ENCODE results near the gene TOP2B.

The TOP2B gene

GRCh38 chr3:25603703-25604102 is 61.0 kb downstream of the TOP2B start:
- Histone ChIP-seq H3K27ac (ENCODE audit: low read length, poor library complexity, severe bottlenecking) (peak overlapping the region; percentile 10), H3K4me3 (ENCODE audit: insufficient read depth in 1 of 2, low read depth in 1 of 2, low read length in 2 of 2) (no peak overlapping the region), H2BK15ac (ENCODE audit: low read depth, poor library complexity, severe bottlenecking) (no peak overlapping the region), H3K79me1 (replicated peaks; ENCODE audit: low read length, poor library complexity, severe bottlenecking) (peaks cover 10% of the 10 kb centered on the region), H3K9me3 (ENCODE audit: control insufficient read depth, low read length) (no peaks in the 10 kb centered on the region), H3K18ac (ENCODE audit: low read depth in 1 of 2, low read length in 2 of 2) (peak overlapping the region in 1 of 2 experiments; percentile 21), H2AFZ (ENCODE audit: low read depth, low read length) (no peak overlapping the region), H3K23ac (ENCODE audit: low read length in 2 of 2) (no peak overlapping the region), H3K27me3 (ENCODE audit: control insufficient read depth in 1 of 2, insufficient read depth in 1 of 2, low read length in 2 of 2) (no peaks in the 10 kb centered on the region), H2BK5ac (ENCODE audit: low read depth, low read length, poor library complexity, severe bottlenecking) (no peak overlapping the region), H2AK5ac (ENCODE audit: low read length, severe bottlenecking) (no peak overlapping the region), H4K91ac (ENCODE audit: low read length) (no peak overlapping the region), H3K9ac (ENCODE audit: low read length) (no peak overlapping the region), H3K4me1 (ENCODE audit: control insufficient read depth, insufficient read depth, low read depth, low read length) (no peaks in the 10 kb centered on the region), H2BK120ac (ENCODE audit: low read depth, low read length) (no peak overlapping the region), H3K36me3 (ENCODE audit: control insufficient read depth in 1 of 2, insufficient read depth in 2 of 2, low read depth in 1 of 2, low read length in 2 of 2) (peaks cover 8 to 76% of the 10 kb centered on the region in 2 experiments), H3K14ac (ENCODE audit: low read length in 2 of 2) (no peak overlapping the region), H3K4me2 (ENCODE audit: low read length, poor library complexity, severe bottlenecking) (no peak overlapping the region), H2BK12ac (ENCODE audit: low read length in 2 of 2) (no peak overlapping the region), H3K4ac (ENCODE audit: low read depth in 1 of 2, low read length in 2 of 2) (no peak overlapping the region), H4K8ac (ENCODE audit: low read length) (no peak overlapping the region)
- DNase-seq, result peak; percentile 89
- 20% methylated on average over 1 of the region's 1 CpG for WGBS

DNA sequence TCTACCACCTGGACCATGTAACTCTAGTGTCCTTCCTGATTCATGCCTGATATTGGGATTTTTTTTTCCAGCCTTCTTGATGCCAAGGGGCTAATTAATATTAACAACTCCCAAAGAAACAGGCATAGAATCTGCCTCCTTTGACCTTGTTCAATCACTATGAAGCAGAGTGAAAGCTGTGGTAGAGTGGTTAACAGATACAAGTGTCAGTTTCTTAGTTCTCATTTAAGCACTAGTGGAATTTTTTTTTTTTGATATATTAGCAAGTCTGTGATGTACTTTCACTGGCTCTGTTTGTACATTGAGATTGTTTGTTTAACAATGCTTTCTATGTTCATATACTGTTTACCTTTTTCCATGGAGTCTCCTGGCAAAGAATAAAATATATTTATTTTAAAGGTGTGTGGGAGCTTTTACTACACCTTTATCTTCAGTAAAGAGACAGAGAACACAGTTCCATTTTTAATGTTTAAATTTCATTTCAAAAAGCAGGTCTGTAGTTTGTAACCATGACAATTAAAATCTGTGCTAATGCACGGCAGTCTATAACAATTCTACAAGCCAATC is 67.1 kb downstream of the TOP2B start:
- Histone ChIP-seq H3K4ac (ENCODE audit: low read depth in 1 of 2, low read length in 2 of 2) (no peak overlapping the region), H3K9ac (ENCODE audit: low read length) (no peak overlapping the region), H3K23ac (ENCODE audit: low read length in 2 of 2) (no peak overlapping the region), H2AFZ (ENCODE audit: low read depth, low read length) (no peak overlapping the region), H3K27me3 (ENCODE audit: control insufficient read depth in 1 of 2, insufficient read depth in 1 of 2, low read length in 2 of 2) (no peaks in the 10 kb centered on the region), H2BK5ac (ENCODE audit: low read depth, low read length, poor library complexity, severe bottlenecking) (no peak overlapping the region), H4K91ac (ENCODE audit: low read length) (no peak overlapping the region), H3K27ac (ENCODE audit: low read length, poor library complexity, severe bottlenecking) (no peak overlapping the region), H4K8ac (ENCODE audit: low read length) (no peak overlapping the region), H2AK5ac (ENCODE audit: low read length, severe bottlenecking) (no peak overlapping the region), H3K9me3 (ENCODE audit: control insufficient read depth, low read length) (no peaks in the 10 kb centered on the region), H3K14ac (ENCODE audit: low read length in 2 of 2) (no peak overlapping the region), H2BK120ac (ENCODE audit: low read depth, low read length) (no peak overlapping the region), H3K4me3 (ENCODE audit: insufficient read depth in 1 of 2, low read depth in 1 of 2, low read length in 2 of 2) (no peak overlapping the region), H2BK12ac (ENCODE audit: low read length in 2 of 2) (no peak overlapping the region), H3K18ac (ENCODE audit: low read depth in 1 of 2, low read length in 2 of 2) (no peak overlapping the region), H3K4me1 (ENCODE audit: control insufficient read depth, insufficient read depth, low read depth, low read length) (peaks cover 3% of the 10 kb centered on the region), H3K4me2 (ENCODE audit: low read length, poor library complexity, severe bottlenecking) (no peak overlapping the region), H3K36me3 (ENCODE audit: control insufficient read depth in 1 of 2, insufficient read depth in 2 of 2, low read depth in 1 of 2, low read length in 2 of 2) (peaks cover 5 to 62% of the 10 kb centered on the region in 2 experiments), H2BK15ac (ENCODE audit: low read depth, poor library complexity, severe bottlenecking) (no peak overlapping the region), H3K79me1 (replicated peaks; ENCODE audit: low read length, poor library complexity, severe bottlenecking) (peaks cover 5% of the 10 kb centered on the region)
- WGBS, result no CpG with 5 or more reads among the region's 1 CpG
- DNase-seq, result no peak

DNA sequence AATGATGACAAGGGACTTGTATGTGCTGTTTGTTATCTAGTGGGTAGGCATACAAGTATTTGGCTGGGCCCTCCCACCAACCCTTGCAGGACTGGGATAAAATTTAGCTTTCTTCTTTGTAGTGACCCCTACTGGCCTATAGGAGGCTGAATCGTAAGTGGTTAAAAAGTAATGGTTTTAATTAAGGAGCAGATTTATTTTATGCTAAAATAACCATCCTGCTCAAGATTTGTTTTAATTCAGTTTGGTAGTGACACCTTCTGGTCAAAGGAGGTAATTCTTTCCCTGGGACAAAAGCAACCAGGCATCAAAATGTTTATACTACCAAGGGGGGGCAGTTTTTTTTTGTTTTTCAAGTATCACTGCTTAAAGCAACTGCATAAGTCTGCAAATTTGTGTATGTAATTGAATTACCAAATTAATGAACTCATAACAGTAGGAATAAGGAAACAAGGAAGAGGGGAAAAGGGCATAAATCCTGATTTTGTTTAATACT is 70.7 kb downstream of the TOP2B start:
- H3K79me1 ChIP-seq (replicated peaks; ENCODE audit: low read length, poor library complexity, severe bottlenecking), result peaks cover 1% of the 10 kb centered on the region
- no CpG with 5 or more reads among the region's 1 CpG for WGBS
- peak; percentile 86 for DNase-seq

DNA sequence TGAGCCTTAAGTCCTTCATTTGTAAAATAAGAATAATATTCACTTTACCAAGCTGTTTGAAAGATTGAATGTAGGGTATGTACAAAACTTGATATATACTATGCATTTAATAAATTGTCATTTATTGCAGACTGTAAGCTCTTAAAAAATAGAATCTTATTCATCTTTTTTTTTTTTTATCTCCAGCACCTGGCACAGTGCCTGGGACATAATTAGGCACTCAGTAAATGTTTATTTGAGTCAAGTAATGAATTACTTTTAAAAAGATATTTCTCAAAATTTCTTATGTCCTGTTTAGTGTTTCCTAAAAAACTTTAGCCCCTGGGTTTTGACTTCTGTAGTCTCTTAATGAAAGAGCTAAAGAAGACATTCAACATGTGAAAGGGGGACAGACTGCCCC is 71.7 kb downstream of the TOP2B start:
- Histone ChIP-seq H2AK5ac (ENCODE audit: low read length, severe bottlenecking) (no peak overlapping the region), H4K91ac (ENCODE audit: low read length) (no peak overlapping the region), H3K4me2 (ENCODE audit: low read length, poor library complexity, severe bottlenecking) (no peak overlapping the region), H3K79me1 (replicated peaks; ENCODE audit: low read length, poor library complexity, severe bottlenecking) (no peaks in the 10 kb centered on the region), H2BK12ac (ENCODE audit: low read length in 2 of 2) (no peak overlapping the region), H3K23ac (ENCODE audit: low read length in 2 of 2) (no peak overlapping the region), H3K36me3 (ENCODE audit: control insufficient read depth in 1 of 2, insufficient read depth in 2 of 2, low read depth in 1 of 2, low read length in 2 of 2) (peaks cover 0 to 25% of the 10 kb centered on the region in 2 experiments), H2BK15ac (ENCODE audit: low read depth, poor library complexity, severe bottlenecking) (no peak overlapping the region), H3K18ac (ENCODE audit: low read depth in 1 of 2, low read length in 2 of 2) (no peak overlapping the region), H3K14ac (ENCODE audit: low read length in 2 of 2) (no peak overlapping the region), H3K27me3 (ENCODE audit: control insufficient read depth in 1 of 2, insufficient read depth in 1 of 2, low read length in 2 of 2) (no peaks in the 10 kb centered on the region), H3K4me3 (ENCODE audit: insufficient read depth in 1 of 2, low read depth in 1 of 2, low read length in 2 of 2) (no peak overlapping the region), H3K27ac (ENCODE audit: low read length, poor library complexity, severe bottlenecking) (peak overlapping the region; percentile 80), H3K4ac (ENCODE audit: low read depth in 1 of 2, low read length in 2 of 2) (peak overlapping the region in 1 of 2 experiments; percentile 40), H4K8ac (ENCODE audit: low read length) (no peak overlapping the region), H3K4me1 (ENCODE audit: control insufficient read depth, insufficient read depth, low read depth, low read length) (peaks cover 8% of the 10 kb centered on the region), H3K9ac (ENCODE audit: low read length) (peak overlapping the region; percentile 58), H2BK5ac (ENCODE audit: low read depth, low read length, poor library complexity, severe bottlenecking) (no peak overlapping the region), H3K9me3 (ENCODE audit: control insufficient read depth, low read length) (no peaks in the 10 kb centered on the region), H2AFZ (ENCODE audit: low read depth, low read length) (no peak overlapping the region), H2BK120ac (ENCODE audit: low read depth, low read length) (no peak overlapping the region)
- no peak for DNase-seq

More for the DNA sequence above, 70.7 kb downstream of the TOP2B start:
- Histone ChIP-seq H3K4me3 (ENCODE audit: insufficient read depth in 1 of 2, low read depth in 1 of 2, low read length in 2 of 2) (no peak overlapping the region), H3K27ac (ENCODE audit: low read length, poor library complexity, severe bottlenecking) (no peak overlapping the region), H3K9me3 (ENCODE audit: control insufficient read depth, low read length) (no peaks in the 10 kb centered on the region), H2BK15ac (ENCODE audit: low read depth, poor library complexity, severe bottlenecking) (no peak overlapping the region), H3K18ac (ENCODE audit: low read depth in 1 of 2, low read length in 2 of 2) (no peak overlapping the region), H2AK5ac (ENCODE audit: low read length, severe bottlenecking) (no peak overlapping the region), H2BK5ac (ENCODE audit: low read depth, low read length, poor library complexity, severe bottlenecking) (no peak overlapping the region), H3K23ac (ENCODE audit: low read length in 2 of 2) (no peak overlapping the region), H3K9ac (ENCODE audit: low read length) (no peak overlapping the region), H3K4me1 (ENCODE audit: control insufficient read depth, insufficient read depth, low read depth, low read length) (peaks cover 8% of the 10 kb centered on the region), H4K91ac (ENCODE audit: low read length) (no peak overlapping the region), H3K14ac (ENCODE audit: low read length in 2 of 2) (no peak overlapping the region), H3K4me2 (ENCODE audit: low read length, poor library complexity, severe bottlenecking) (no peak overlapping the region), H3K36me3 (ENCODE audit: control insufficient read depth in 1 of 2, insufficient read depth in 2 of 2, low read depth in 1 of 2, low read length in 2 of 2) (peaks cover 0 to 36% of the 10 kb centered on the region in 2 experiments), H2BK12ac (ENCODE audit: low read length in 2 of 2) (no peak overlapping the region), H3K4ac (ENCODE audit: low read depth in 1 of 2, low read length in 2 of 2) (no peak overlapping the region), H4K8ac (ENCODE audit: low read length) (no peak overlapping the region), H2BK120ac (ENCODE audit: low read depth, low read length) (no peak overlapping the region), H3K27me3 (ENCODE audit: control insufficient read depth in 1 of 2, insufficient read depth in 1 of 2, low read length in 2 of 2) (no peaks in the 10 kb centered on the region), H2AFZ (ENCODE audit: low read depth, low read length) (no peak overlapping the region)
